NCI-H187 (cell line): Measurements from ENCODE around the gene KCNT2.
"Not testable (repeated sequence)": the region's sequence is repeated elsewhere in the genome, so short reads cannot be mapped to it uniquely, and the experiment has no call there.

Experiments used
- DNase-seq, 2 experiments: peaks; one replicate each; lab custom pipeline; 2025; lab: John Stamatoyannopoulos, UW

Gene KCNT2

GRCh38 chr1:196312739-196313138 lies 295.5 kb downstream of the KCNT2 start:
- DNase-seq, result no peak

- no peak for DNase-seq
Observed at GRCh38 chr1:196309386-196309785, 298.9 kb downstream of the KCNT2 start.

- no peak for DNase-seq
Observed at GRCh38 chr1:196308176-196308575, 300.1 kb downstream of the KCNT2 start.

GRCh38 chr1:196306421-196306820 lies 301.8 kb downstream of the KCNT2 start:
- no peak for DNase-seq

- DNase-seq, result no peak
Observed at GRCh38 chr1:196305216-196305615, 303.0 kb downstream of the KCNT2 start.

- no peak for DNase-seq
Observed at GRCh38 chr1:196302981-196303380, 305.3 kb downstream of the KCNT2 start.

GRCh38 chr1:196302420-196302819 lies 305.8 kb downstream of the KCNT2 start:
- DNase-seq, result no peak

GRCh38 chr1:196295766-196296165 lies 312.5 kb downstream of the KCNT2 start:
- no peak for DNase-seq

- no peak for DNase-seq
Observed at GRCh38 chr1:196278816-196279215, 329.4 kb downstream of the KCNT2 start.

- DNase-seq, result no peak
Observed at GRCh38 chr1:196277860-196278259, 330.4 kb downstream of the KCNT2 start.

GRCh38 chr1:196271212-196271947 lies 336.9 kb downstream of the KCNT2 start:
- no peak for DNase-seq

GRCh38 chr1:196263086-196263485 lies 345.2 kb downstream of the KCNT2 start:
- not testable (repeated sequence) for DNase-seq

GRCh38 chr1:196260270-196260669 lies 348.0 kb downstream of the KCNT2 start:
- no peak for DNase-seq

- DNase-seq, result no peak
Observed at GRCh38 chr1:196259316-196259715, 348.9 kb downstream of the KCNT2 start.

GRCh38 chr1:196255762-196256161 lies 352.5 kb downstream of the KCNT2 start:
- DNase-seq, result no peak

- DNase-seq, result no peak
Observed at GRCh38 chr1:196229546-196229945, 378.7 kb downstream of the KCNT2 start.

- DNase-seq, result no peak
Observed at GRCh38 chr1:196214866-196215265, 393.4 kb downstream of the KCNT2 start.

- DNase-seq, result no peak
Observed at GRCh38 chr1:196209983-196210382, 398.3 kb downstream of the KCNT2 start.

- DNase-seq, result no peak
Observed at GRCh38 chr1:196209265-196209664, 399.0 kb downstream of the KCNT2 start.

- no peak for DNase-seq
Observed at GRCh38 chr1:196207612-196208217, 400.5 kb downstream of the KCNT2 start.

- no peak for DNase-seq
Observed at GRCh38 chr1:196205882-196206281, 402.4 kb downstream of the KCNT2 start.

- DNase-seq, result no peak
Observed at GRCh38 chr1:196196486-196196885, 411.8 kb downstream of the KCNT2 start.

GRCh38 chr1:196193896-196194559 lies 414.2 kb downstream of the KCNT2 start:
- DNase-seq, result no peak
